GM19023 (cell line): ENCODE data around the gene FOXD4L3.
"Not testable (repeated sequence)": the region's sequence is repeated elsewhere in the genome, so short reads cannot be mapped to it uniquely, and the experiment has no call there.

Experiments
- ATAC-seq: cut with Tn5 transposase; IDR thresholded peaks from one replicate; pipeline ENCODE4 v1.9.1; 2021; ENCODE audit warnings: mild to moderate bottlenecking, moderate library complexity; ENCODE audit not compliant: unreplicated experiment

Gene FOXD4L3

GRCh38 chr9:68343992-68344391 is 41.3 kb downstream of the FOXD4L3 start:
- not testable (repeated sequence) for ATAC-seq

DNA sequence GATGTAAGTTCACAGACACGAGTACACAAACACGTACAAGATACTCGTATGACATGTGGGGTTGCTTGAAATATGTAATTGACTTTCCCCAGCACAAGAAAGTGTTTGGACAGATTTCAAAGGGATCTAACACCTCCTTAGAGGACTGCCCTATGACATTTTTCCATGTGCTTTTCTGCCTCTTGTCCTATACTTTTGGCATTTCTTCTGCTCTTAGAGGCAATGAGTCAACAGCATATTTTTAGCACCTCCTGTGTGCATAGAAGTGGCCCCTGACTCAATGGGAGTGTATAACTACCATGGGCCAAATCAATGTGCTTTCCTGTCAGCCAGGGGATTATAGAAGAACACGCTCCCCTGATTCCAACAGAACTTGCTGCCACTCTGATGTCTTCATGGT is 49.0 kb downstream of the FOXD4L3 start:
- ATAC-seq = not testable (repeated sequence)
